Measurements from ENCODE around the gene SOX10. TPM values are rescaled to one million over a fixed set of nuclear protein-coding genes. Genes with fewer than 3 reads are reported as not detected.

SOX10 gene
- total and polyA plus RNA-seq, 2 donors (not counting 1 experiment from before 2014, with no cell fraction given): not detected

- peaks cover 0 to 3% (median 1%) of the 10 kb centered on the region in 4 experiments for H3K27me3 ChIP-seq (replicated peaks in 1 of 4; ENCODE audit: control extremely low read depth in 1 of 4, control insufficient read depth in 3 of 4, insufficient read depth in 4 of 4, low read length in 3 of 4)
- ChIA-PET CTCF (no interaction called here), POLR2A (no interaction called here)
- no peak overlapping the region for H3K4me2 ChIP-seq (replicated peaks; ENCODE audit: low read depth, low read length, poor library complexity, severe bottlenecking)
- no peaks in the 10 kb centered on the region for H3K4me1 ChIP-seq (ENCODE audit: control insufficient read depth in 2 of 2, insufficient read depth in 2 of 2, low read length in 2 of 2)
- no peaks in the 10 kb centered on the region for H3K79me2 ChIP-seq (ENCODE audit: control insufficient read depth, insufficient read depth, low read length)
- no peaks in the 10 kb centered on the region for H4K20me1 ChIP-seq (ENCODE audit: control insufficient read depth, insufficient read depth, low read length, poor library complexity, severe bottlenecking)
- peaks cover 0 to 3% (median 0%) of the 10 kb centered on the region in 3 donors for H3K9me3 ChIP-seq (ENCODE audit: control extremely low read depth in 1 of 3, control insufficient read depth in 2 of 3, insufficient read depth in 1 of 3, low read length in 2 of 3)
- ATAC-seq (ENCODE audit: low read depth): no peak
- 86% methylated on average over 22 of the region's 33 CpGs for WGBS (ENCODE audit: insufficient coverage)
- H3K4me3 Mint-ChIP-seq: no peak overlapping the region
- H3K9me3 Mint-ChIP-seq (ENCODE audit: insufficient read depth): no peaks in the 10 kb centered on the region
- H3K9ac ChIP-seq (ENCODE audit: low read length): no peak overlapping the region
- no peaks in the 10 kb centered on the region for H3K36me3 ChIP-seq (replicated peaks in 1 of 2; ENCODE audit: control extremely low read depth in 1 of 2, control insufficient read depth in 1 of 2, extremely low read depth in 1 of 2, insufficient read depth in 2 of 2, low read length in 1 of 2)
- peaks cover 3% of the 10 kb centered on the region for H3K27me3 Mint-ChIP-seq
- intact Hi-C loops (cut with micrococcal nuclease): no loop called here
- no peak overlapping the region for H3K27ac ChIP-seq (ENCODE audit: low read length in 2 of 2)
- H3K27ac Mint-ChIP-seq: no peak overlapping the region
- H2AFZ ChIP-seq (ENCODE audit: insufficient read depth, low read depth, low read length, poor library complexity, severe bottlenecking): no peak overlapping the region
- TF ChIP-seq CTCF (IDR thresholded peaks at IDR 0.05) (no peak), EZH2 (IDR thresholded peaks at IDR 0.05; ENCODE audit: borderline replicate concordance, insufficient read depth, low read depth, low read length, poor library complexity, severe bottlenecking) (no peak)
- DNase-seq: no peak
- no peaks in the 10 kb centered on the region for H3K4me1 Mint-ChIP-seq
- no peak overlapping the region for H3K4me3 ChIP-seq (ENCODE audit: control extremely low read depth in 1 of 5, extremely low read depth in 1 of 5, insufficient read depth in 1 of 5, low read depth in 2 of 5, low read length in 4 of 5)
These were observed 32.1 kb upstream of the SOX10 start for GRCh38 chr22:38016182-38017151.

GRCh38 chr22:38014083-38014482, 29.7 kb upstream of the SOX10 start:
- Histone ChIP-seq H3K79me2 (ENCODE audit: control insufficient read depth, insufficient read depth, low read length) (no peaks in the 10 kb centered on the region), H2AFZ (ENCODE audit: insufficient read depth, low read depth, low read length, poor library complexity, severe bottlenecking) (no peak overlapping the region), H3K4me3 (ENCODE audit: control extremely low read depth in 1 of 5, extremely low read depth in 1 of 5, insufficient read depth in 1 of 5, low read depth in 2 of 5, low read length in 4 of 5) (no peak overlapping the region), H3K27me3 (replicated peaks in 1 of 4; ENCODE audit: control extremely low read depth in 1 of 4, control insufficient read depth in 3 of 4, insufficient read depth in 4 of 4, low read length in 3 of 4) (peaks cover 0 to 3% (median 1%) of the 10 kb centered on the region in 4 experiments), H3K36me3 (replicated peaks in 1 of 2; ENCODE audit: control extremely low read depth in 1 of 2, control insufficient read depth in 1 of 2, extremely low read depth in 1 of 2, insufficient read depth in 2 of 2, low read length in 1 of 2) (no peaks in the 10 kb centered on the region), H4K20me1 (ENCODE audit: control insufficient read depth, insufficient read depth, low read length, poor library complexity, severe bottlenecking) (no peaks in the 10 kb centered on the region), H3K27ac (ENCODE audit: low read length in 2 of 2) (no peak overlapping the region), H3K9me3 (ENCODE audit: control extremely low read depth in 1 of 3, control insufficient read depth in 2 of 3, insufficient read depth in 1 of 3, low read length in 2 of 3) (peaks cover 0 to 3% (median 0%) of the 10 kb centered on the region in 3 donors), H3K4me2 (replicated peaks; ENCODE audit: low read depth, low read length, poor library complexity, severe bottlenecking) (no peak overlapping the region), H3K9ac (ENCODE audit: low read length) (no peak overlapping the region), H3K4me1 (ENCODE audit: control insufficient read depth in 2 of 2, insufficient read depth in 2 of 2, low read length in 2 of 2) (no peaks in the 10 kb centered on the region)
- no peak for DNase-seq
- no peak overlapping the region for H3K4me3 Mint-ChIP-seq
- POLR2A ChIA-PET: no interaction called here
- WGBS (ENCODE audit: insufficient coverage): no CpG with 5 or more reads among the region's 1 CpG
- H3K27me3 Mint-ChIP-seq: peaks cover 3% of the 10 kb centered on the region
- intact Hi-C loops (cut with micrococcal nuclease): no loop called here
- ATAC-seq (ENCODE audit: low read depth): no peak
- CTCF ChIA-PET: no interaction called here
- no peaks in the 10 kb centered on the region for H3K4me1 Mint-ChIP-seq
- TF ChIP-seq EZH2 (IDR thresholded peaks at IDR 0.05; ENCODE audit: borderline replicate concordance, insufficient read depth, low read depth, low read length, poor library complexity, severe bottlenecking): no peak
- TF ChIP-seq CTCF (IDR thresholded peaks at IDR 0.05): no peak
- H3K27ac Mint-ChIP-seq: no peak overlapping the region
- H3K9me3 Mint-ChIP-seq (ENCODE audit: insufficient read depth): no peaks in the 10 kb centered on the region
